ENCODE data around the gene PXDN. TPM values are rescaled to one million over a fixed set of nuclear protein-coding genes. Genes with fewer than 3 reads are reported as not detected.

The PXDN gene
- total and polyA plus RNA-seq, 10 of the 15 experiments (the other 5 are each of a cell fraction or from before 2014, with no cell fraction given): 0.12 to 0.69 (median 0.23) TPM; not detected in 5

GRCh38 chr2:1652034-1652790 lies 92.1 kb downstream of the PXDN start (continued):
- TF ChIP-seq, protein P1, sequence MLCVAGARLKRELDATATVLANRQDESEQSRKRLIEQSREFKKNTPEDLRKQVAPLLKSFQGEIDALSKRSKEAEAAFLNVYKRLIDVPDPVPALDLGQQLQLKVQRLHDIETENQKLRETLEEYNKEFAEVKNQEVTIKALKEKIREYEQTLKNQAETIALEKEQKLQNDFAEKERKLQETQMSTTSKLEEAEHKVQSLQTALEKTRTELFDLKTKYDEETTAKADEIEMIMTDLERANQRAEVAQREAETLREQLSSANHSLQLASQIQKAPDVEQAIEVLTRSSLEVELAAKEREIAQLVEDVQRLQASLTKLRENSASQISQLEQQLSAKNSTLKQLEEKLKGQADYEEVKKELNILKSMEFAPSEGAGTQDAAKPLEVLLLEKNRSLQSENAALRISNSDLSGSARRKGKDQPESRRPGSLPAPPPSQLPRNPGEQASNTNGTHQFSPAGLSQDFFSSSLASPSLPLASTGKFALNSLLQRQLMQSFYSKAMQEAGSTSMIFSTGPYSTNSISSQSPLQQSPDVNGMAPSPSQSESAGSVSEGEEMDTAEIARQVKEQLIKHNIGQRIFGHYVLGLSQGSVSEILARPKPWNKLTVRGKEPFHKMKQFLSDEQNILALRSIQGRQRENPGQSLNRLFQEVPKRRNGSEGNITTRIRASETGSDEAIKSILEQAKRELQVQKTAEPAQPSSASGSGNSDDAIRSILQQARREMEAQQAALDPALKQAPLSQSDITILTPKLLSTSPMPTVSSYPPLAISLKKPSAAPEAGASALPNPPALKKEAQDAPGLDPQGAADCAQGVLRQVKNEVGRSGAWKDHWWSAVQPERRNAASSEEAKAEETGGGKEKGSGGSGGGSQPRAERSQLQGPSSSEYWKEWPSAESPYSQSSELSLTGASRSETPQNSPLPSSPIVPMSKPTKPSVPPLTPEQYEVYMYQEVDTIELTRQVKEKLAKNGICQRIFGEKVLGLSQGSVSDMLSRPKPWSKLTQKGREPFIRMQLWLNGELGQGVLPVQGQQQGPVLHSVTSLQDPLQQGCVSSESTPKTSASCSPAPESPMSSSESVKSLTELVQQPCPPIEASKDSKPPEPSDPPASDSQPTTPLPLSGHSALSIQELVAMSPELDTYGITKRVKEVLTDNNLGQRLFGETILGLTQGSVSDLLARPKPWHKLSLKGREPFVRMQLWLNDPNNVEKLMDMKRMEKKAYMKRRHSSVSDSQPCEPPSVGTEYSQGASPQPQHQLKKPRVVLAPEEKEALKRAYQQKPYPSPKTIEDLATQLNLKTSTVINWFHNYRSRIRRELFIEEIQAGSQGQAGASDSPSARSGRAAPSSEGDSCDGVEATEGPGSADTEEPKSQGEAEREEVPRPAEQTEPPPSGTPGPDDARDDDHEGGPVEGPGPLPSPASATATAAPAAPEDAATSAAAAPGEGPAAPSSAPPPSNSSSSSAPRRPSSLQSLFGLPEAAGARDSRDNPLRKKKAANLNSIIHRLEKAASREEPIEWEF (IDR thresholded peaks at IDR 0.05; ENCODE audit: insufficient replicate concordance, low read depth, low read length): no peak
- TF ChIP-seq TCF7 (IDR thresholded peaks at IDR 0.05; ENCODE audit: borderline replicate concordance): no peak

- H3K79me2 ChIP-seq (ENCODE audit: control insufficient read depth, insufficient read depth, low read length): no peaks in the 10 kb centered on the region
- in situ Hi-C loops (cut with MboI) (no loop called here), intact Hi-C loops (cut with micrococcal nuclease; ENCODE audit: unreplicated experiment) (no loop called here)
- ChIA-PET SMC1A (ENCODE audit: uncharacterized antibody, unreplicated experiment) (no interaction called here), CTCF (no interaction called here), POLR2A (no interaction called here), RAD21 (ENCODE audit: unreplicated experiment) (no interaction called here)
- DNase-seq (ENCODE audit: low read depth, low spot score) (no peak), ATAC-seq (no peak), FAIRE-seq (no peak)
- H3K9ac ChIP-seq (ENCODE audit: control insufficient read depth, insufficient read depth, low read length): no peak overlapping the region
- no TSS peak for BruUV-seq (replicated peaks)
- no peak overlapping the region for H3K4me3 ChIP-seq
- no peaks in the 10 kb centered on the region for H4K20me1 ChIP-seq (ENCODE audit: control insufficient read depth, insufficient read depth)
- 7% methylated on average over 16 of the region's 16 CpGs for WGBS (ENCODE audit: insufficient coverage, insufficient replicate concordance, low lambda C conversion rate, missing lambda C conversion rate)
- no peaks in the 10 kb centered on the region for H3K27me3 ChIP-seq (replicated peaks in 1 of 2; ENCODE audit: control insufficient read depth in 2 of 2, insufficient read depth in 2 of 2, low read length in 1 of 2)
- no peaks in the 10 kb centered on the region for H3K36me3 ChIP-seq (ENCODE audit: control insufficient read depth in 2 of 2, insufficient read depth in 2 of 2, low read length in 1 of 2)
- H2AFZ ChIP-seq (ENCODE audit: control insufficient read depth, low read depth, low read length): no peak overlapping the region
- no peaks in the 10 kb centered on the region for H3K4me1 ChIP-seq (ENCODE audit: control insufficient read depth, insufficient read depth, low read length)
- no peak overlapping the region for H3K27ac ChIP-seq (ENCODE audit: control insufficient read depth, insufficient read depth)
- H3K4me2 ChIP-seq (ENCODE audit: control insufficient read depth, insufficient read depth): no peak overlapping the region
- H3K9me3 ChIP-seq (replicated peaks; ENCODE audit: control insufficient read depth, insufficient read depth, low read length): no peaks in the 10 kb centered on the region; the same call in 1 of the 3 replicates
- TF ChIP-seq PAX8 (IDR thresholded peaks at IDR 0.05) (no peak), CREB1 (IDR thresholded peaks at IDR 0.05; ENCODE audit: low read depth) (no peak), FOXM1 (IDR thresholded peaks at IDR 0.05; ENCODE audit: low read depth, low read length) (no peak), POLR2AphosphoS5 (IDR thresholded peaks at IDR 0.05; ENCODE audit: low read length) (no peak), ZBED1 (IDR thresholded peaks at IDR 0.05; ENCODE audit: borderline replicate concordance) (no peak), KDM1A (IDR thresholded peaks at IDR 0.05; ENCODE audit: borderline replicate concordance) (no peak)
- TF ChIP-seq, protein P2, sequence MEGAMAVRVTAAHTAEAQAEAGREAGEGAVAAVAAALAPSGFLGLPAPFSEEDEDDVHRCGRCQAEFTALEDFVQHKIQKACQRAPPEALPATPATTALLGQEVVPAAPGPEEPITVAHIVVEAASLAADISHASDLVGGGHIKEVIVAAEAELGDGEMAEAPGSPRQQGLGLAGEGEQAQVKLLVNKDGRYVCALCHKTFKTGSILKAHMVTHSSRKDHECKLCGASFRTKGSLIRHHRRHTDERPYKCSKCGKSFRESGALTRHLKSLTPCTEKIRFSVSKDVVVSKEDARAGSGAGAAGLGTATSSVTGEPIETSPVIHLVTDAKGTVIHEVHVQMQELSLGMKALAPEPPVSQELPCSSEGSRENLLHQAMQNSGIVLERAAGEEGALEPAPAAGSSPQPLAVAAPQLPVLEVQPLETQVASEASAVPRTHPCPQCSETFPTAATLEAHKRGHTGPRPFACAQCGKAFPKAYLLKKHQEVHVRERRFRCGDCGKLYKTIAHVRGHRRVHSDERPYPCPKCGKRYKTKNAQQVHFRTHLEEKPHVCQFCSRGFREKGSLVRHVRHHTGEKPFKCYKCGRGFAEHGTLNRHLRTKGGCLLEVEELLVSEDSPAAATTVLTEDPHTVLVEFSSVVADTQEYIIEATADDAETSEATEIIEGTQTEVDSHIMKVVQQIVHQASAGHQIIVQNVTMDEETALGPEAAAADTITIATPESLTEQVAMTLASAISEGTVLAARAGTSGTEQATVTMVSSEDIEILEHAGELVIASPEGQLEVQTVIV (IDR thresholded peaks at IDR 0.05; ENCODE audit: borderline replicate concordance, partially characterized antibody): no peak
- TF ChIP-seq, protein P3, sequence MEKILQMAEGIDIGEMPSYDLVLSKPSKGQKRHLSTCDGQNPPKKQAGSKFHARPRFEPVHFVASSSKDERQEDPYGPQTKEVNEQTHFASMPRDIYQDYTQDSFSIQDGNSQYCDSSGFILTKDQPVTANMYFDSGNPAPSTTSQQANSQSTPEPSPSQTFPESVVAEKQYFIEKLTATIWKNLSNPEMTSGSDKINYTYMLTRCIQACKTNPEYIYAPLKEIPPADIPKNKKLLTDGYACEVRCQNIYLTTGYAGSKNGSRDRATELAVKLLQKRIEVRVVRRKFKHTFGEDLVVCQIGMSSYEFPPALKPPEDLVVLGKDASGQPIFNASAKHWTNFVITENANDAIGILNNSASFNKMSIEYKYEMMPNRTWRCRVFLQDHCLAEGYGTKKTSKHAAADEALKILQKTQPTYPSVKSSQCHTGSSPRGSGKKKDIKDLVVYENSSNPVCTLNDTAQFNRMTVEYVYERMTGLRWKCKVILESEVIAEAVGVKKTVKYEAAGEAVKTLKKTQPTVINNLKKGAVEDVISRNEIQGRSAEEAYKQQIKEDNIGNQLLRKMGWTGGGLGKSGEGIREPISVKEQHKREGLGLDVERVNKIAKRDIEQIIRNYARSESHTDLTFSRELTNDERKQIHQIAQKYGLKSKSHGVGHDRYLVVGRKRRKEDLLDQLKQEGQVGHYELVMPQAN (conservative IDR thresholded peaks at IDR 0.05): no peak
Measured at GRCh38 chr2:1651121-1652033, 92.9 kb downstream of the PXDN start.

Data from GM12878 (cell line).